HCT116 (cell line): ENCODE results near the gene MAN2A2. TPM values are rescaled to one million over a fixed set of nuclear protein-coding genes. Genes with fewer than 3 reads are reported as not detected.

Experiments used
- ATAC-seq: fragments of 200-7000 bp; cut with Tn5 transposase; 2 replicates; pipeline ENCODE4 v1.9.1; 2020; ENCODE audit warnings: mild to moderate bottlenecking, moderate library complexity
- BruUV-seq: library from RNA; stranded (reverse); fragments of 400-500 nt; replicated peaks from 2 replicates; lab custom pipeline; 2021; lab: Mats Ljungman, UMichigan
- CTCF ChIA-PET: fragments of 300-600 bp; sonication (Branson Sonifier 250); formaldehyde crosslinking; loops from one replicate; lab custom pipeline; 2021; ENCODE audit warnings: antibody characterized with exemption; lab: Charles Lee
- POLR2A ChIA-PET: fragments of 300-600, 350-600 bp; sonication (Branson Sonifier 250); formaldehyde crosslinking; loops from one replicate; lab custom pipeline; 2021; ENCODE audit warnings: antibody characterized with exemption; lab: Charles Lee
- RAD21 ChIA-PET, 2 experiments: fragments of 300-600 bp; sonication (Branson Sonifier 250); formaldehyde crosslinking; loops; one replicate each; lab custom pipeline; 2023; ENCODE audit warnings: low total read pairs in 2 of 2; ENCODE audit not compliant: uncharacterized antibody in 2 of 2, unreplicated experiment in 2 of 2, low non-redundant PET in 1 of 2; lab: Charles Lee
- DNase-seq: peaks from one replicate; pipeline ENCODE4 v3.0.0-alpha.2; 2010; ENCODE audit warnings: low read depth, low spot score
- H2AFZ ChIP-seq: fragments of 200-600 bp; shearing (Covaris generic), sonication (generic); 2 replicates; pipeline ENCODE4 v1.6.1; 2017; ENCODE audit warnings: low read depth, mixed run types, mixed read lengths, antibody characterized with exemption, low read length; ENCODE audit not compliant: poor library complexity, severe bottlenecking
- H3K27ac ChIP-seq: 2 replicates; pipeline ENCODE4 v1.5.1; 2012; ENCODE audit warnings: low read depth, low read length
- H3K27me3 ChIP-seq: fragments of 200-600 bp; sonication (generic); 2 replicates; pipeline ENCODE4 v1.6.1; 2016; ENCODE audit warnings: mixed run types, low read length, mixed read lengths; ENCODE audit not compliant: insufficient read depth
- H3K36me3 ChIP-seq, 2 experiments: fragments of 200-500 bp in 1 of 2; fragments of 200-600 bp in 1 of 2; sonication (Bioruptor generic) in 1 of 2; sonication (generic) in 1 of 2; 2 replicates each; pipeline versions ENCODE4 v1.5.1 to v1.6.1; 2014 to 2016; ENCODE audit warnings: low read length in 2 of 2, inconsistent platforms in 1 of 2, mixed read lengths in 1 of 2, mixed run types in 1 of 2; ENCODE audit not compliant: insufficient read depth in 2 of 2, control insufficient read depth in 1 of 2
- H3K4me1 ChIP-seq, 2 experiments: fragments of 200-600 bp in 1 of 2; sonication (generic) in 1 of 2; 2 replicates each; pipeline versions ENCODE4 v1.5.1 to v1.6.1; 2012 to 2017; ENCODE audit warnings: low read length in 2 of 2, inconsistent platforms in 1 of 2, mild to moderate bottlenecking in 1 of 2, mixed read lengths in 1 of 2, mixed run types in 1 of 2, moderate library complexity in 1 of 2; ENCODE audit not compliant: insufficient read depth in 2 of 2, control insufficient read depth in 1 of 2
- H3K4me2 ChIP-seq: fragments of 200-600 bp; sonication (generic); 2 replicates; pipeline ENCODE4 v1.6.1; 2017; ENCODE audit warnings: mixed run types, low read length, mixed read lengths
- H3K4me3 ChIP-seq, 2 experiments: fragments of 200-600 bp in 1 of 2; sonication (generic) in 1 of 2; replicated peaks in 1 of 2; 2 replicates each; pipeline ENCODE4 v1.5.1; 2011 to 2016; ENCODE audit warnings: low read length in 2 of 2, control low read depth in 1 of 2, low read depth in 1 of 2, mild to moderate bottlenecking in 1 of 2, mixed read lengths in 1 of 2, mixed run types in 1 of 2
- H3K79me2 ChIP-seq: fragments of 200-600 bp; sonication (generic); 2 replicates; pipeline ENCODE4 v1.6.1; 2017; ENCODE audit warnings: mild to moderate bottlenecking, mixed run types, low read length, moderate library complexity, mixed read lengths; ENCODE audit not compliant: insufficient read depth
- H3K9ac ChIP-seq: fragments of 200-600 bp; sonication (generic); 2 replicates; pipeline ENCODE4 v1.6.1; 2016; ENCODE audit warnings: low read length, mixed read lengths
- H3K9me2 ChIP-seq: fragments of 200-600 bp; sonication (generic), shearing (Covaris generic); 2 replicates; pipeline ENCODE4 v1.6.1; 2017; ENCODE audit warnings: mixed run types, mild to moderate bottlenecking, moderate library complexity; ENCODE audit not compliant: insufficient read depth
- H3K9me3 ChIP-seq, 2 experiments: fragments of 200-500 bp in 1 of 2; fragments of 200-600 bp in 1 of 2; sonication (Bioruptor generic) in 1 of 2; sonication (generic) in 1 of 2; 2 replicates each; pipeline ENCODE4 v1.6.1; 2014 to 2017; ENCODE audit warnings: low read length in 2 of 2, mixed read lengths in 2 of 2, inconsistent platforms in 1 of 2, low read depth in 1 of 2, mild to moderate bottlenecking in 1 of 2, mixed run types in 1 of 2, moderate library complexity in 1 of 2; ENCODE audit not compliant: control insufficient read depth in 1 of 2, insufficient read depth in 1 of 2
- H4K20me1 ChIP-seq: fragments of 200-600 bp; sonication (generic), shearing (Covaris generic); 2 replicates; pipeline ENCODE4 v1.6.1; 2017; ENCODE audit warnings: mixed run types, mild to moderate bottlenecking, moderate library complexity; ENCODE audit not compliant: insufficient read depth
- ATF3 ChIP-seq: IDR thresholded peaks from 2 replicates; pipeline ENCODE4 v1.6.1; 2012
- CEBPB ChIP-seq: IDR thresholded peaks from 2 replicates; pipeline ENCODE4 v1.6.1; 2012; ENCODE audit warnings: low read depth
- ELF1 ChIP-seq: IDR thresholded peaks from 2 replicates; pipeline ENCODE4 v1.6.1; 2012; ENCODE audit warnings: low read depth, borderline replicate concordance
- EZH2 ChIP-seq: fragments of 200-600 bp; sonication (generic); IDR thresholded peaks from 2 replicates; pipeline ENCODE4 v1.6.1; 2017; ENCODE audit warnings: antibody characterized with exemption, mixed run types
- FOSL1 ChIP-seq: IDR thresholded peaks from 2 replicates; pipeline ENCODE4 v1.6.1; 2012; ENCODE audit warnings: low read depth
- MAX ChIP-seq: IDR thresholded peaks from 2 replicates; pipeline ENCODE4 v1.6.1; 2012
- POLR2A ChIP-seq: IDR thresholded peaks from 2 replicates; pipeline ENCODE4 v1.7.0; 2011; ENCODE audit warnings: borderline replicate concordance; ENCODE audit not compliant: insufficient read depth, insufficient read length; ENCODE audit errors: extremely low read depth
- RAD21 ChIP-seq: IDR thresholded peaks from 2 replicates; pipeline ENCODE4 v1.6.1; 2012; ENCODE audit warnings: low read depth, mild to moderate bottlenecking
- REST ChIP-seq: IDR thresholded peaks from 2 replicates; pipeline ENCODE4 v1.6.1; 2012; ENCODE audit warnings: low read depth
- SP1 ChIP-seq: IDR thresholded peaks from 2 replicates; pipeline ENCODE4 v1.6.1; 2012; ENCODE audit warnings: low read depth
- ZFX ChIP-seq: fragments of 450-650 bp; IDR thresholded peaks from 2 replicates; pipeline ENCODE4 v1.6.1; 2017
- intact Hi-C: fragments of 100-400 bp; cut with micrococcal nuclease; formaldehyde crosslinking; loops from 2 replicates; pipeline ENCODE4 v1.10.0; 2022
- total RNA-seq: library from RNA; stranded (reverse); gene quantifications from one replicate; pipeline ENCODE4 v1.2.1, GENCODE V29; 2021; ENCODE audit not compliant: unreplicated experiment
- TF ChIP-seq, protein P1 (sequence below), 3 experiments: fragments of 200-600 bp in 1 of 3; sonication (generic) in 1 of 3; IDR thresholded peaks in 2 of 3; conservative IDR thresholded peaks in 1 of 3; 2 replicates each; pipeline ENCODE4 v1.5.1; 2012 to 2017; ENCODE audit warnings: low read depth in 2 of 3, low read length in 2 of 3, antibody characterized with exemption in 1 of 3, borderline replicate concordance in 1 of 3, control low read depth in 1 of 3, mild to moderate bottlenecking in 1 of 3, mixed read lengths in 1 of 3, mixed run types in 1 of 3, moderate library complexity in 1 of 3; ENCODE audit not compliant: insufficient read depth in 1 of 3

The MAN2A2 gene
- total RNA-seq, 1 experiment from 2014 or later = 44.9 TPM

DNA sequence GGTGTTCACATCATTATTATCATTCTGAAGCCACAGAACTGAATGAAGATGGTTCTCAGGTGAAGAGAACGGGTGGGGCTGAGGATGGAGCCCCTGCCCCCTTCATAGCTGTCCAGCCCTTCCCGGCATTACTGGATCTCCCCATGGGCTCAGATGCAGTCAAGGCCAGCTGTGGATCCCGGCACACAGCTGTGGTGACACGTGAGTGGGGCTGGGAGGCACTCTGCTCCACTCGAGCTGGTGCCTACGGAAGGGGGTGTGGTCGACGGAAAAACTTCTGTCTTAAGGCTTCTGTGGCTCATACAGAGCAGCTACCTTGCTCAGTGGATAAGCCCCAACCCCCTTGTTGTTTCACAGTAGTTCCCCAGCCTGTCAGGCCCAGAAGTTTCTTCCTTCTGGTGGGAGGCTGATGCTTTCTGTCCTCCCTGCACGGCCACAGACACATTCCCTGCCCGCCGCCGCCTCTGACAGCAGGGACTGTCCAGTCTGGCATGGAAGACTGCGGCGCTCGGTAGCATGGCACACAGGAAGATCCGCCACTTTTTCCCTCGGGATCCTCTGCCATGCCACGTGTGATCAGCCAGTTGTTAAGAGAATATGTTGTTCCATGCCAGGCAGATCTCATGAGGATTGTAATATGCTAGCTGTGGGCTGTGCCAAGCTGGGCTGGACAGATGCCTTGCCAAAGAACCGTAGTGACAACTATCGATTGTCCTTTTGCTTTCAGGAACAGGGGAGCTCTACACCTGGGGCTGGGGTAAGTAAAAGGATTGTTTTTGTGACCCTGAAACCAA lies 57.4 kb downstream of the MAN2A2 start:
- no peaks in the 10 kb centered on the region for H3K9me2 ChIP-seq
- H3K9ac ChIP-seq = no peak overlapping the region
- peaks cover 6 to 9% of the 10 kb centered on the region in 2 experiments for H3K4me1 ChIP-seq
- DNase-seq = no peak
- POLR2A ChIA-PET = no interaction called here
- H3K27ac ChIP-seq = no peak overlapping the region
- CTCF ChIA-PET = interaction anchor here (2.6 kb wide), 1 partner anchor 26 kb away, joined by 8 read pairs; the partner anchor contains the start of gene UNC45A
- no peaks in the 10 kb centered on the region for H3K9me3 ChIP-seq
- RAD21 ChIA-PET = no interaction called here
- peaks cover 42% of the 10 kb centered on the region for H3K79me2 ChIP-seq
- BruUV-seq = no TSS peak
- H3K4me3 ChIP-seq = no peak overlapping the region
- TF ChIP-seq ELF1 = no peak
- TF ChIP-seq ATF3 = no peak
- TF ChIP-seq CEBPB = no peak
- TF ChIP-seq POLR2A = no peak
- TF ChIP-seq FOSL1 = no peak
- no peak for TF ChIP-seq ZFX
- TF ChIP-seq, protein P1, sequence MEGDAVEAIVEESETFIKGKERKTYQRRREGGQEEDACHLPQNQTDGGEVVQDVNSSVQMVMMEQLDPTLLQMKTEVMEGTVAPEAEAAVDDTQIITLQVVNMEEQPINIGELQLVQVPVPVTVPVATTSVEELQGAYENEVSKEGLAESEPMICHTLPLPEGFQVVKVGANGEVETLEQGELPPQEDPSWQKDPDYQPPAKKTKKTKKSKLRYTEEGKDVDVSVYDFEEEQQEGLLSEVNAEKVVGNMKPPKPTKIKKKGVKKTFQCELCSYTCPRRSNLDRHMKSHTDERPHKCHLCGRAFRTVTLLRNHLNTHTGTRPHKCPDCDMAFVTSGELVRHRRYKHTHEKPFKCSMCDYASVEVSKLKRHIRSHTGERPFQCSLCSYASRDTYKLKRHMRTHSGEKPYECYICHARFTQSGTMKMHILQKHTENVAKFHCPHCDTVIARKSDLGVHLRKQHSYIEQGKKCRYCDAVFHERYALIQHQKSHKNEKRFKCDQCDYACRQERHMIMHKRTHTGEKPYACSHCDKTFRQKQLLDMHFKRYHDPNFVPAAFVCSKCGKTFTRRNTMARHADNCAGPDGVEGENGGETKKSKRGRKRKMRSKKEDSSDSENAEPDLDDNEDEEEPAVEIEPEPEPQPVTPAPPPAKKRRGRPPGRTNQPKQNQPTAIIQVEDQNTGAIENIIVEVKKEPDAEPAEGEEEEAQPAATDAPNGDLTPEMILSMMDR (IDR thresholded peaks at IDR 0.05 in 2 of 3, conservative IDR thresholded peaks at IDR 0.05 in 1 of 3; ENCODE audit: borderline replicate concordance in 1 of 3, insufficient read depth in 1 of 3, low read depth in 2 of 3, low read length in 2 of 3) = no peak
- TF ChIP-seq MAX = no peak
- TF ChIP-seq EZH2 = no peak
- no peak for TF ChIP-seq RAD21
- no peak for TF ChIP-seq SP1
- TF ChIP-seq REST = no peak
- ATAC-seq = no peak
- H3K36me3 ChIP-seq = peaks cover 21 to 24% of the 10 kb centered on the region in 2 experiments; a peak in 3 of 4 replicates
- H3K4me2 ChIP-seq = no peak overlapping the region
- no peaks in the 10 kb centered on the region for H4K20me1 ChIP-seq
- no peaks in the 10 kb centered on the region for H3K27me3 ChIP-seq
- H2AFZ ChIP-seq = no peak overlapping the region
- intact Hi-C loops = no loop called here
